COLO668 (cell line): Measurements from ENCODE around the gene PHLPP1.
A peak's percentile ranks its signal among the peaks of the same experiment; 100 is the strongest.

Experiments
- DNase-seq: peaks from one replicate; lab custom pipeline; 2025; ENCODE audit not compliant: unreplicated experiment; lab: John Stamatoyannopoulos, UW

PHLPP1 gene

GRCh38 chr18:62976227-62976626, 260.9 kb downstream of the PHLPP1 start:
- peak; percentile 67 for DNase-seq

- no peak for DNase-seq
Observed at GRCh38 chr18:62977512-62977911, 262.2 kb downstream of the PHLPP1 start.

- DNase-seq: no peak
Observed at GRCh38 chr18:62978251-62979049, 263.1 kb downstream of the PHLPP1 start.

GRCh38 chr18:62979176-62979575, 263.8 kb downstream of the PHLPP1 start:
- peak; percentile 93 for DNase-seq

- no peak for DNase-seq
Observed at GRCh38 chr18:62979900-62980299, 264.6 kb downstream of the PHLPP1 start.

GRCh38 chr18:62981566-62981965, 266.2 kb downstream of the PHLPP1 start:
- DNase-seq: no peak

GRCh38 chr18:62982600-62983251, 267.4 kb downstream of the PHLPP1 start:
- DNase-seq: peak; percentile 74

GRCh38 chr18:62984656-62985315, 269.4 kb downstream of the PHLPP1 start:
- no peak for DNase-seq

- DNase-seq: no peak
Observed at GRCh38 chr18:62986490-62986889, 271.1 kb downstream of the PHLPP1 start.

- no peak for DNase-seq
Observed at GRCh38 chr18:62987055-62987830, 271.9 kb downstream of the PHLPP1 start.

- peak; percentile 35 for DNase-seq
Observed at GRCh38 chr18:62987859-62988258, 272.5 kb downstream of the PHLPP1 start.

GRCh38 chr18:62988471-62988870, 273.1 kb downstream of the PHLPP1 start:
- DNase-seq: no peak

GRCh38 chr18:62989195-62989594, 273.9 kb downstream of the PHLPP1 start:
- no peak for DNase-seq

GRCh38 chr18:62990653-62991052, 275.3 kb downstream of the PHLPP1 start:
- no peak for DNase-seq

GRCh38 chr18:62991389-62991788, 276.0 kb downstream of the PHLPP1 start:
- no peak for DNase-seq

GRCh38 chr18:62991959-62992358, 276.6 kb downstream of the PHLPP1 start:
- no peak for DNase-seq

- no peak for DNase-seq
Observed at GRCh38 chr18:62992877-62993365, 277.6 kb downstream of the PHLPP1 start.

GRCh38 chr18:62996566-62996965, 281.2 kb downstream of the PHLPP1 start:
- DNase-seq: no peak

GRCh38 chr18:62997076-62997475, 281.7 kb downstream of the PHLPP1 start:
- DNase-seq: no peak

- no peak for DNase-seq
Observed at GRCh38 chr18:62998443-62998842, 283.1 kb downstream of the PHLPP1 start.

- no peak for DNase-seq
Observed at GRCh38 chr18:62999392-62999791, 284.1 kb downstream of the PHLPP1 start.
